Measurements from ENCODE around the gene CYP3A7. TPM values are rescaled to one million over a fixed set of nuclear protein-coding genes. Genes with fewer than 3 reads are reported as not detected.
A peak's percentile ranks its signal among the peaks of the same experiment; 100 is the strongest.

Gene CYP3A7
- total and polyA plus RNA-seq, 7 donors = not detected

- no peaks in the 10 kb centered on the region for H3K9me3 ChIP-seq
- H3K27ac ChIP-seq = no peak overlapping the region
- no peak for DNase-seq
- intact Hi-C loops (cut with DNase I) = no loop called here
- peaks cover 7% of the 10 kb centered on the region for H3K4me1 ChIP-seq
- H3K27me3 ChIP-seq (ENCODE audit: insufficient read depth in 3 of 3, low read length in 2 of 3) = no peaks in the 10 kb centered on the region
- no peaks in the 10 kb centered on the region for H3K36me3 ChIP-seq (ENCODE audit: insufficient read depth in 1 of 2, low read depth in 1 of 2)
- WGBS, 3 donors = 57 to 61% (median 59%) methylated on average over 1 of the region's 1 CpG
- no peak for ATAC-seq
- no peak overlapping the region for H3K4me3 ChIP-seq
- no peak for TF ChIP-seq CTCF (IDR thresholded peaks at IDR 0.05)
Observed at GRCh38 chr7:99767662-99768061, 32.7 kb upstream of the CYP3A7 start.

- intact Hi-C loops (cut with DNase I) = no loop called here
- Histone ChIP-seq H3K9me3 (no peaks in the 10 kb centered on the region), H3K27me3 (ENCODE audit: insufficient read depth in 3 of 3, low read length in 2 of 3) (no peaks in the 10 kb centered on the region), H3K4me1 (peaks cover 7% of the 10 kb centered on the region), H3K27ac (no peak overlapping the region), H3K4me3 (no peak overlapping the region), H3K36me3 (ENCODE audit: insufficient read depth in 1 of 2, low read depth in 1 of 2) (no peaks in the 10 kb centered on the region)
- ATAC-seq (no peak), DNase-seq (no peak)
- no peak for TF ChIP-seq CTCF (IDR thresholded peaks at IDR 0.05)
- 56 to 84% (median 76%) methylated on average over 3 of the region's 3 CpGs for WGBS, 3 donors
Observed at GRCh38 chr7:99766484-99767099, 31.6 kb upstream of the CYP3A7 start.

GRCh38 chr7:99764478-99764877, 29.5 kb upstream of the CYP3A7 start:
- no peak for ATAC-seq
- TF ChIP-seq CTCF (IDR thresholded peaks at IDR 0.05) = no peak
- no peaks in the 10 kb centered on the region for H3K27me3 ChIP-seq (ENCODE audit: insufficient read depth in 3 of 3, low read length in 2 of 3)
- H3K9me3 ChIP-seq = no peaks in the 10 kb centered on the region
- no peak overlapping the region for H3K4me3 ChIP-seq
- H3K36me3 ChIP-seq (ENCODE audit: insufficient read depth in 1 of 2, low read depth in 1 of 2) = no peaks in the 10 kb centered on the region
- peaks cover 7% of the 10 kb centered on the region for H3K4me1 ChIP-seq
- no peak for DNase-seq
- no peak overlapping the region for H3K27ac ChIP-seq
- intact Hi-C loops (cut with DNase I) = no loop called here
- 88 to 95% (median 92%) methylated on average over 3 of the region's 3 CpGs for WGBS, 3 donors

GRCh38 chr7:99762680-99763327, 27.8 kb upstream of the CYP3A7 start:
- 19 to 26% (median 24%) methylated on average over 7 of the region's 7 CpGs for WGBS, 3 donors
- intact Hi-C loops (cut with DNase I) = no loop called here
- peak overlapping the region; percentile 51 for H3K27ac ChIP-seq
- DNase-seq = peak; percentile 68 to 87
- H3K4me3 ChIP-seq = no peak overlapping the region
- H3K27me3 ChIP-seq (ENCODE audit: insufficient read depth in 3 of 3, low read length in 2 of 3) = no peaks in the 10 kb centered on the region
- H3K9me3 ChIP-seq = no peaks in the 10 kb centered on the region
- H3K4me1 ChIP-seq = peaks cover 7% of the 10 kb centered on the region
- no peak for TF ChIP-seq CTCF (IDR thresholded peaks at IDR 0.05)
- no peaks in the 10 kb centered on the region for H3K36me3 ChIP-seq (ENCODE audit: insufficient read depth in 1 of 2, low read depth in 1 of 2)
- ATAC-seq = peak; percentile 98 to 99 (median 98)

All from psoas muscle (tissue), 8 donors.